Measurements from ENCODE around the gene LRWD1. TPM values are rescaled to one million over a fixed set of nuclear protein-coding genes. Genes with fewer than 3 reads are reported as not detected.

The LRWD1 gene
- total and polyA plus RNA-seq, 9 of the 15 experiments (the other 6 are each of a cell fraction or from before 2014, with no cell fraction given): 0.61 to 66.0 (median 33.2) TPM

GRCh38 chr7:102444961-102445673 is 19.7 kb upstream of the LRWD1 start (continued):
- no peak for TF ChIP-seq ZNF740 (CRISPR knock-in tag; IDR thresholded peaks at IDR 0.05)
- no peak for TF ChIP-seq ZNF740 (tag; IDR thresholded peaks at IDR 0.05)
- no peak for TF ChIP-seq ZNF217 (CRISPR knock-in tag; IDR thresholded peaks at IDR 0.05)
- no peak; the same call in 1 of the 2 replicates for TF ChIP-seq ATF7 (IDR thresholded peaks at IDR 0.05)
- TF ChIP-seq THRB (CRISPR knock-in tag; conservative IDR thresholded peaks at IDR 0.05): no peak
- no peak for TF ChIP-seq ZNF764 (CRISPR knock-in tag; IDR thresholded peaks at IDR 0.05; ENCODE audit: low read depth)
- no peak for TF ChIP-seq BDP1 (IDR thresholded peaks at IDR 0.05; ENCODE audit: insufficient read depth, insufficient read length)
- TF ChIP-seq MYBL2 (IDR thresholded peaks at IDR 0.05; ENCODE audit: low read depth): no peak
- TF ChIP-seq MYBL2 (CRISPR knock-in tag; IDR thresholded peaks at IDR 0.05; ENCODE audit: borderline replicate concordance): no peak
- no peak for TF ChIP-seq ZNF583 (CRISPR knock-in tag; IDR thresholded peaks at IDR 0.05)
- TF ChIP-seq CREB3 (tag; conservative IDR thresholded peaks at IDR 0.05; ENCODE audit: low read depth): no peak
- no peak for TF ChIP-seq GTF2E2 (tag; IDR thresholded peaks at IDR 0.05)
- TF ChIP-seq ZNF695 (CRISPR knock-in tag; IDR thresholded peaks at IDR 0.05): no peak
- TF ChIP-seq GABPA (tag; conservative IDR thresholded peaks at IDR 0.05; ENCODE audit: low read depth): no peak
- no peak for TF ChIP-seq EHMT2 (IDR thresholded peaks at IDR 0.05)
- no peak for TF ChIP-seq TEAD1 (CRISPR knock-in tag; IDR thresholded peaks at IDR 0.05)
- peak; percentile 46 for TF ChIP-seq ATF3 (IDR thresholded peaks at IDR 0.05)
- no peak for TF ChIP-seq ATF3 (CRISPR knock-in tag; conservative IDR thresholded peaks at IDR 0.05)
- no peak for TF ChIP-seq MYC (IDR thresholded peaks at IDR 0.05; ENCODE audit: low read depth, low read length)
- TF ChIP-seq MYC (CRISPR knock-in tag; IDR thresholded peaks at IDR 0.05; ENCODE audit: borderline replicate concordance, low read depth): no peak
- TF ChIP-seq MLLT1 (IDR thresholded peaks at IDR 0.05): no peak
- no peak for TF ChIP-seq HIVEP1 (CRISPR knock-in tag; IDR thresholded peaks at IDR 0.05)

Data from K562 (cell line).